SHP77 (cell line): ENCODE measurements around the gene HINT3.
"Not testable (repeated sequence)": the region's sequence is repeated elsewhere in the genome, so short reads cannot be mapped to it uniquely, and the experiment has no call there.

Experiments used
- DNase-seq, 2 experiments: peaks; one replicate each; lab custom pipeline; 2025; lab: John Stamatoyannopoulos, UW

The HINT3 gene

GRCh38 chr6:125962900-125963497 is 6.4 kb downstream of the HINT3 start:
- DNase-seq = no peak

GRCh38 chr6:125963817-125964216 is 7.2 kb downstream of the HINT3 start:
- DNase-seq = no peak

DNA sequence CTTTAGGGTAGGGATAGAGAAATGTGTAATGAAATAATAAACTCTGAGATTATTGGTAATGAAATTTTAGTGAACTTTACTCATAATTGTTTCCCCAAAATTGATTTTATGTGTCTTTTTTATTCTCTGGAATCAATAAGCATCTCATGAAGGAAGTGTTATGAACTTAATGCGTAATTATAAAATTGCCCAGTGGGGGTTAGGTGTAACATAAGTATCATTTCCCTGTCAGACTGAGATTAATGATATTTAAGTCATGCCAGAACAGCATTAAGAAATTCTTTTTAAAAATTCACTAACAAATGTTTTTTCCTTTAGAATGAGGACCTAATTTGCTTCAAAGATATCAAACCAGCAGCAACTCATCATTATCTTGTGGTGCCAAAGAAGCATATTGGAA is 10.0 kb downstream of the HINT3 start:
- DNase-seq = no peak

DNA sequence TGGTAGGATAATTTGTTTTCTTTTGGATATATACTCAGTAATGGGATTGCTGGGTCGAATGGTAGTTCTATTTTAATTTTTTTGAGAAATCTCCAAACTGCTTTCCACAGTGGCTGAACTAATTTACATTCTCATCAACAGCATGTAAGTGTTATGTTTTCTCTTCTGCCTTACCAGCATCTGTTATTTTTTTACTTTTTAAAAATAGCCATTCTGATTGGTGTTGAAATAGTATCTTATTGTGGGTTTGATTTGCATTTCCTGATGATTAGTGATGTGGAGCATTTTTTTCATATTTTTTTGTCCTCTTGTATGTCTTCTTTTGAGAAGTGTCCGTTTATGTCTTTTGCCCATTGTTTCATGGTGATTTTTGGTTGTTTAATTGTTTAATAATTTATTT is 11.9 kb downstream of the HINT3 start:
- DNase-seq = no peak

DNA sequence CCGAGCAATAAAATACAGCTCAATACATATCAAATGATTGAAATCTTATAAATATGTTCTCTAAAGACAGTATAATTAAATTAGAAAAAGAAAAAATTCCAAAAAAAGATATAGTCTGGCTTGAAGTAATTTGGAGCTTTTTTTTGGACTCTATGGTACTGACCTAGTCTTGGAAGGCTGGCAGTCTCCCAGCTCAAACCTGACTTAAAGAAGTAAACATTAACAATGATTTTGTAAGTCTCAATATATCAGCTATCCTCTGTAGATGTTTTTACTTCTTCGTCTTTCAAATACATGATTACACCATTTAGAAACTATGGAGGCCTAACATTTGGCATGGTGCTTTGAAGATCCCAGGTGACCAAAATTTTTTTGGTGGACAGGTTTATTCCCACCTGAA is 14.2 kb downstream of the HINT3 start:
- DNase-seq = no peak

DNA sequence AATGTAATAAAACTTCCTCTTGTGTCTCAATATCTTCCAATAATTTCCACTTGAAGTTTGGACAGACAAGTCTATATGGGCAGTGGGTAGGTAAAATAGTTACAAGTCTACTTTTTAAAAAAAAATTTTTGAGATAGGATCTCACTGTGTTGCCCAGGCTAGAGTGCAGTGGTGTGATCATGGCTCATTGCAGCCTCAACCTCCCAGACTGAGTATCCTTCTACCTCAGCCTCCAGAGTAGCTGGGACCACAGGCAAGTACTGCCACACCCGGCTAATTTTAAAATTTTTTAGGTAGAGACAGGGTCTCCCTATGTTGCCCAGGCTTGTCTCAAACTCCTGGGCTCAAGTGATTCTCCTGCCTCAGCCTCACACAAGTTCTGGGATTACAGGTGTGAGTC is 15.9 kb downstream of the HINT3 start:
- DNase-seq = not testable (repeated sequence)

DNA sequence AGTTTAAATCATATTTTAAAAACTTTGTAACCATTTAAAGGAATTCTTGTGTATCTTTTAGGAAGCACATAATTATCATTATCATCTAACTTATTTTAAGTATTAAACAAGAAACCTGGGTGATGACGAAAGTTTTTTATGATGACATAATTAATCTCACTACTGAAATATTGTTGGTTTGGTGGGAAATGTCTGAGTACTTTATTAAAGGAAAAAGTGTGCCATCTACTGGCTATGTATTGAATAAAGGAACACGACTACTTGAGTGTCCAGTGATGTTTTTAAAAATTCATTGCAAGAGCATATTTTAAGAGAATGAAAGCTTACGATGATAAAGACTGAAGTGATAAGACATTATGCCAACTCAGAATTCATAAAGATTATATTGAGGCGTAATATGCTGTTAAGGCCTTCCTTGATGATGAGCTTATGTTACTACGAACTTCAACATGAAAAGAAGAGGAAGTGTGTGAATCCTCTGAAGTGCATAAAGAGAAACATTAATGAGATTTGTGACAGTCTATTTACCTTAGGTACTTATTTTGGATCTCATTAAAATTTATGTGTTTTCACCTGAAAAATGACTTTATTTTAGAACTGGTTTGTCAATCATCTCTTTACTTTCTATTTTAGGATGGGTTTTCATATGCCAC is 17.8 kb downstream of the HINT3 start:
- DNase-seq = peak; percentile 32 to 49

GRCh38 chr6:125979101-125979500 is 22.5 kb downstream of the HINT3 start:
- DNase-seq = no peak

DNA sequence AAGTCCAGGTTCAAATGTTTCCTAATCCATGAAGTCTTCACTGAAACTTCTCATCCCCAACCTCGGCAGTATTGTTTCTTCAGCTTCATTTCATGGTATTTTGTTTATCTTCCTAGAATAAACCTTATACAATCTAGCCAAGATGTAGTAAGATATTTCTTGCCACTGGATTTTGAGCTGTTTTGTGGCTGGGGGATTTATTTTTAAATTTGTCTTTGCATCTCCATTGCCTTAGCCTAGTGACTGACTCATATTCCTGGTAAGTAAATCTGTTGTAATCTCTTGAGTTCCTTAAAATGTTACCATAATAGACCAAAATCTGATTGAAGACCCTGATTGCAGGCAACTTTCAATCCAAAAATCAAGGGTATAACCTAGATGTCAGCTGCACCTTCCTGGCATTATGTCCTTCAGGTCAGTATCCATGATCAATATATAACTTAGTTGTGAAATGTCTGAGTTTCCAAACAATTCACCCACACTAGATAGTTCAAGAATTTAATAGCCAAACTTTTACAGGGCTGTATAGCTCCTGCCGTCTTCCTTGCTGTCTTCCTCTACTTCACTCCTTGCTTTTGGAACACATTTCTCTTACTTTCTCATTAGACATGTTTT is 25.1 kb downstream of the HINT3 start:
- DNase-seq = no peak

- no peak for DNase-seq
Observed at GRCh38 chr6:125983246-125983945, 26.8 kb downstream of the HINT3 start.

GRCh38 chr6:125984311-125984710 is 27.7 kb downstream of the HINT3 start:
- no peak for DNase-seq

- DNase-seq = no peak
Observed at GRCh38 chr6:125985522-125985921, 29.0 kb downstream of the HINT3 start.

GRCh38 chr6:125985979-125986300 is 29.4 kb downstream of the HINT3 start:
- no peak for DNase-seq

GRCh38 chr6:125986301-125987025 is 29.9 kb downstream of the HINT3 start, which contains the start of gene TRMT11:
TSS of gene TRMT11 (plus strand) at chr6:125986540. CDS start at chr6:125986551, 11 bp downstream.
- DNase-seq = peak; percentile 95 to 96

GRCh38 chr6:125987026-125987617 is 30.6 kb downstream of the HINT3 start:
- DNase-seq = peak in 1 of 2 experiments; percentile 29

- no peak for DNase-seq
Observed at GRCh38 chr6:125988280-125988679, 31.7 kb downstream of the HINT3 start.

DNA sequence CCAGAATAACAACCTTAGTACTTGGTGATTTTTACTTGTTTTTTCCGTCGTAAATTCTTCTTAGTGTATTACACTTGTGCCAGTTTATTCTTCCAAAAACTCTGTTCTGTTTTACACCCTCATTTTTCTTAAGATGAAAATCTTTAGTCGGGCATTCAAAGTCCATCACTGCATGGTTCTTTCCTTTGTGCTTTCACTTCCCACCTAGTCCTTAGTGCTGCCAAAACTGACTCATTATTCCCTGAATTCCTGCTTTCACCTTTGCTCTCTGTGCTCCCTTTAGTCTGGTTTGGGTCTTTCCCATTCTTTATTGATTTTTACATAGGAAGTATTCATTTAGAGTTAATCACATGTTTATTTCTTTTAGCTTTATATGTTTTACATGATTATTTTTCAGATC is 33.1 kb downstream of the HINT3 start:
- no peak for DNase-seq

DNA sequence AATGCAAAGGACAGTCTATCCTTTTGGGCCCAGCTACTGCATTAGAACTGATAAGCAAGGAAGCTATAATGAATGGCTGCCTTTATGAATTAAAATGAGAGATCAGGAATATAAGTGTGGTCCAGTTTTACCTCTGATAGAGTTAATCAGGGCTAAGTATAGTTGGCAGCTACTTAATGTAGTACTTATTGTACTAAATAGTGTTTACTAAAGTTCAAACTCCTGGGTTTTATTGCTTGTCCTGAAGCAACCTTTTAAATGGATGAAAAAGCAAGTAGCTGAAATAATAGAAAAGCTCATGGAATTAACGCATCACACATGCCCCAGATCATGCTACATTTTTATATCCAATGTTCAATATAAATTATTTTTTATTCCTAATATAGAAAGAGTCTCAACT is 35.1 kb downstream of the HINT3 start:
- no peak for DNase-seq

DNA sequence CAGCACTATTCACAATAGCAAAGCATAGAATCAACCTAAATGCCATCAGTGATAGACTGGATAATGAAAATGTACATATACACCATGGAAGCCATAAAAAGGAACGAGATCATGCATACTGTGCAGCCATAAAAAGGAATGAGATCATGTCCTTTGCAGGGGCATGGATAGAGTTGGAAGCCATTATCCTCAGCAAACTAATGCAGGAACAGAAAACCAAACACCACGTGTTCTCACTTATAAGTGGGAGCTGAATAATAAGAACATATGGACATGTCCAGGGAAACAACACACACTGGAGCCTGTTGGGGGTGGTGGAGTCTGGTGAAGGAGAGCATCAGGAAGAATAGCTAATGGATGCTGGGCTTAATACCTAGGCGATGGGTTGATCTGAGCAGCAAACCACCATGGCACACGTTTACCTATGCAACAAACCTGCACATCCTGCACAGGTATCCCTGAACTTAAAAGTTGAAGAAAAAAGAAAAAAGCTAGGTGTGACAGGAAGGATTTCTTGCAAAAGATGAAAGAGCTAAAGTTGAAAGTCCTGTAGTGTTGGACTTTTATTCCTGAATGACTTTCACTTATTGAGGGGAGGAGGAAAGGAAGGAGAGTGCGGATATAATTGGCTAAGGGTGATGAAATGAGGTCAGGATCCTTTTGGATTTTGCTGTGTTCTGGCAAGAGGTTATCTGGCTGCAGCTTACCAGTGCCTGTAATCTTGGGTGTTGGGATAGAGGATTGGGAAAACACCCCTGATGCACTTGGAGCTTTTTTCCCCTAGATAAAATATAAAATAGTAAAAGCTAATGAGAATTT is 38.3 kb downstream of the HINT3 start:
- DNase-seq = no peak

DNA sequence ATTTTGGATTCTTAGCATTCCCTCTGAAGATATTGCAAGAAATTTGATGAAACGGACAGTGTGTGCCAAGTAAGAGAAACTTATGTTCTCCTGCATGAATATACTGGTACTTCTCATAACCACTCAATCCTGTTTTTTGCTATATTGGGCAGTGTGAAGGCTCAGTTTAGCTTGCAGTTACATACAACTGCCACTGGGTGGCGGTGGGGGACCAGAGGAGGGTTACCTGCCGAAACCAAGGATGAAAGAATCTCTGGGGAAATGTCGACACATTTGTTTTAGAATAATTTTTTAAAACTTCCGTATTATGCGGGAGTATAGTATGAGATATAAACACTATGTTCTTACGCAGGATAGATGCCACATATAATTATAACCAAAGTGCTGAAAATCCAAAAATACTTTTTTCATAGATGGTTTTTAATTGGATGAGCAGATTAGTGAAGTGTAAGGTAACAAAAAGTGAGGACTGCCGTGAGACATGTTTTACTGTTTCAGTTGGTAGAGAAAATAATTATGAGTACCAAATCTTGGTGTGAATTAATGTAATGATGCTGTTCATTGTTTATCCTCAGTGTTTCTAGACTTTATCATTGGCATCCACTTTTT is 39.5 kb downstream of the HINT3 start:
- DNase-seq = peak; percentile 43 to 58
